SU-DHL-6 (cell line): ENCODE data around the gene CAPZA2.

Experiments used
- H2AFZ ChIP-seq: fragments of 200-600 bp; sonication (generic); 2 replicates; pipeline ENCODE4 v1.6.1; 2014; ENCODE audit warnings: low read depth, mild to moderate bottlenecking, moderate library complexity, mixed read lengths, antibody characterized with exemption, low read length; ENCODE audit not compliant: severe bottlenecking
- H3F3A ChIP-seq: fragments of 200-600 bp; shearing (Covaris generic); 2 replicates; pipeline ENCODE4 v1.6.0; 2016; ENCODE audit warnings: antibody characterized with exemption, mild to moderate bottlenecking; ENCODE audit not compliant: insufficient read depth
- H3K27ac ChIP-seq: fragments of 200-600 bp; sonication (generic); 2 replicates; pipeline ENCODE4 v1.5.1; 2016; ENCODE audit warnings: low read depth, mild to moderate bottlenecking, low read length, moderate library complexity, mixed read lengths
- H3K27me3 ChIP-seq: fragments of 200-600 bp; sonication (generic), shearing (Covaris generic); 2 replicates; pipeline ENCODE4 v1.6.0; 2014; ENCODE audit warnings: mild to moderate bottlenecking, low read length
- H3K36me3 ChIP-seq: fragments of 200-600 bp; sonication (generic); 2 replicates; pipeline ENCODE4 v1.6.1; 2014; ENCODE audit warnings: mild to moderate bottlenecking, low read length, mixed read lengths
- H3K4me2 ChIP-seq: fragments of 300-600, 200-600 bp; shearing (Covaris generic), sonication (generic); 2 replicates; pipeline ENCODE4 v1.6.0; 2014; ENCODE audit warnings: low read length, low read depth, mild to moderate bottlenecking; ENCODE audit not compliant: poor library complexity, severe bottlenecking
- H3K4me3 ChIP-seq: fragments of 200-600 bp; sonication (generic); 2 replicates; pipeline ENCODE4 v1.5.1; 2014; ENCODE audit warnings: antibody characterized with exemption, low read length, mild to moderate bottlenecking, mixed read lengths; ENCODE audit not compliant: insufficient read depth, poor library complexity, severe bottlenecking
- H3K79me2 ChIP-seq: fragments of 200-600 bp; sonication (generic); 2 replicates; pipeline ENCODE4 v1.6.1; 2014; ENCODE audit warnings: mild to moderate bottlenecking, low read length, moderate library complexity; ENCODE audit not compliant: insufficient read depth
- H3K9ac ChIP-seq: fragments of 200-600 bp; sonication (generic); 2 replicates; pipeline ENCODE4 v1.7.0; 2014; ENCODE audit warnings: mild to moderate bottlenecking, low read length
- H3K9me2 ChIP-seq: fragments of 200-600 bp; sonication (generic); replicated peaks from 2 replicates; pipeline ENCODE4 v1.6.1; 2014; ENCODE audit warnings: low read length; ENCODE audit not compliant: insufficient read depth
- H3K9me3 ChIP-seq: fragments of 200-600 bp; sonication (generic); 2 replicates; pipeline ENCODE4 v1.6.1; 2014; ENCODE audit warnings: low read length, mixed read lengths; ENCODE audit not compliant: insufficient read depth
- H4K20me1 ChIP-seq: fragments of 200-600 bp; sonication (generic); 2 replicates; pipeline ENCODE4 v1.6.1; 2014; ENCODE audit warnings: low read depth, mild to moderate bottlenecking, antibody characterized with exemption, low read length, moderate library complexity, mixed read lengths
- CTCF ChIP-seq: fragments of 200-600 bp; sonication (generic); IDR thresholded peaks from one replicate; pipeline ENCODE4 v1.5.1; 2017; ENCODE audit warnings: antibody characterized with exemption, mild to moderate bottlenecking, low read length, moderate library complexity; ENCODE audit not compliant: insufficient read depth, poor library complexity, severe bottlenecking
- EZH2phosphoT487 ChIP-seq: fragments of 200-600 bp; sonication (generic), shearing (Covaris generic); conservative IDR thresholded peaks from 2 replicates; pipeline ENCODE4 v1.6.1; 2018; ENCODE audit warnings: mild to moderate bottlenecking, antibody characterized with exemption, low read length, moderate library complexity, mixed read lengths

The CAPZA2 gene

GRCh38 chr7:116888895-116889294, 26.5 kb downstream of the CAPZA2 start:
- Histone ChIP-seq H3K4me3 (no peak overlapping the region), H3K9me3 (0 out of 2 replicates have a peak, but pooled peaks cover 4% of the 10 kb centered on the region), H3K36me3 (peaks cover 40% of the 10 kb centered on the region), H3K4me2 (no peak overlapping the region), H3K9ac (no peak overlapping the region), H3K27me3 (no peaks in the 10 kb centered on the region), H3K9me2 (no peaks in the 10 kb centered on the region), H2AFZ (no peak overlapping the region), H4K20me1 (peaks cover 9% of the 10 kb centered on the region), H3F3A (peaks cover 6% of the 10 kb centered on the region; the same call in 1 of the 2 replicates), H3K27ac (no peak overlapping the region), H3K79me2 (peaks cover 70% of the 10 kb centered on the region)
- no peak for TF ChIP-seq CTCF
- TF ChIP-seq EZH2phosphoT487: no peak

DNA sequence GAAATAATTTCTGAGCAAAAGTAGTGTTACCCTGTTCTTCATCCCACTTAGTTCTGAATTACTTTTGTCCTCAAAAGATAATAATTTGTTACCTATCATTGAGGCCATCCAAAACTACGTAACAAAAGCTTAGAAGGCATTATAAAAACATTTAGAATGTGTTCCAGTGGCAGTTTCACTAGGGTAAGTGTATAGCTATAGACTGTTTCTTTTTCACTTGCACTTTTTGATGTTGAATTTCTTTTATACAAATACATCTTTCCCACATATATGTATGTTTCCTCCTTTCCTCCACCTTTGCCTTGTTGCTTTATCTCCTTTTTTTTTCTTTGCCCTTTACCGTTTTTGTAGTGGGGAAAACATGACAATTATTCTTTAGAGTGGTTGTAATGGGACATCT, 33.5 kb downstream of the CAPZA2 start:
- TF ChIP-seq EZH2phosphoT487 (no peak), CTCF (no peak)
- Histone ChIP-seq H4K20me1 (peaks cover 8% of the 10 kb centered on the region; the same call in 1 of the 2 replicates), H3K27ac (no peak overlapping the region), H3F3A (no peaks in the 10 kb centered on the region; the same call in 1 of the 2 replicates), H3K4me2 (no peak overlapping the region), H2AFZ (no peak overlapping the region), H3K79me2 (peaks cover 16% of the 10 kb centered on the region; the same call in 1 of the 2 replicates), H3K9ac (no peak overlapping the region), H3K9me3 (no peaks in the 10 kb centered on the region), H3K4me3 (no peak overlapping the region), H3K27me3 (no peaks in the 10 kb centered on the region), H3K9me2 (no peaks in the 10 kb centered on the region), H3K36me3 (peaks cover 59% of the 10 kb centered on the region)

- Histone ChIP-seq H3K27me3 (no peaks in the 10 kb centered on the region), H3K27ac (no peak overlapping the region), H3K79me2 (peaks cover 11% of the 10 kb centered on the region; the same call in 1 of the 2 replicates), H3K9ac (no peak overlapping the region), H3K9me2 (no peaks in the 10 kb centered on the region), H3K36me3 (peaks cover 52% of the 10 kb centered on the region), H3K9me3 (no peaks in the 10 kb centered on the region), H3K4me2 (no peak overlapping the region), H4K20me1 (0 out of 2 replicates have a peak, but pooled peaks cover 4% of the 10 kb centered on the region), H2AFZ (no peak overlapping the region), H3K4me3 (no peak overlapping the region), H3F3A (no peaks in the 10 kb centered on the region; the same call in 1 of the 2 replicates)
- no peak for TF ChIP-seq CTCF
- TF ChIP-seq EZH2phosphoT487: no peak
Measured at GRCh38 chr7:116897661-116898060, 35.3 kb downstream of the CAPZA2 start.
